Measurements from ENCODE around the gene GPR148. TPM values are rescaled to one million over a fixed set of nuclear protein-coding genes. Genes with fewer than 3 reads are reported as not detected.

Gene GPR148
- not detected in 2 replicates for total RNA-seq

GRCh38 chr2:130728549-130729316 lies at the start of gene GPR148:
GPR148 (plus strand) TSS chr2:130729070; CDS start chr2:130729152, 82 bp downstream.

GRCh38 chr2:130755256-130756052 lies 26.6 kb downstream of the GPR148 start, which contains the start of gene AMER3:
AMER3 (plus strand) TSS chr2:130755540; CDS start chr2:130762073, 6,533 bp downstream.

Other genes with a start within 250 kb of the GPR148 start
- gene POTEI, start 219.7 kb upstream of the GPR148 start, total RNA-seq, result not detected in 2 replicates
- gene CFC1B, start 207.8 kb upstream of the GPR148 start, total RNA-seq, result not detected in 2 replicates
- gene CFC1, start 129.5 kb upstream of the GPR148 start, total RNA-seq, result not detected in 2 replicates
- not detected in 2 replicates for gene POTEJ, start 117.6 kb upstream of the GPR148 start, total RNA-seq
- not detected in 2 replicates for gene AMER3, start 26.5 kb downstream of the GPR148 start, total RNA-seq
- 2.4 and 5.5 TPM in 2 replicates for gene ARHGEF4, start 107.8 kb downstream of the GPR148 start, total RNA-seq

Measured in hair follicle dermal papilla cell (primary cell).